ENCODE results near the gene RAET1L.

Gene RAET1L

DNA sequence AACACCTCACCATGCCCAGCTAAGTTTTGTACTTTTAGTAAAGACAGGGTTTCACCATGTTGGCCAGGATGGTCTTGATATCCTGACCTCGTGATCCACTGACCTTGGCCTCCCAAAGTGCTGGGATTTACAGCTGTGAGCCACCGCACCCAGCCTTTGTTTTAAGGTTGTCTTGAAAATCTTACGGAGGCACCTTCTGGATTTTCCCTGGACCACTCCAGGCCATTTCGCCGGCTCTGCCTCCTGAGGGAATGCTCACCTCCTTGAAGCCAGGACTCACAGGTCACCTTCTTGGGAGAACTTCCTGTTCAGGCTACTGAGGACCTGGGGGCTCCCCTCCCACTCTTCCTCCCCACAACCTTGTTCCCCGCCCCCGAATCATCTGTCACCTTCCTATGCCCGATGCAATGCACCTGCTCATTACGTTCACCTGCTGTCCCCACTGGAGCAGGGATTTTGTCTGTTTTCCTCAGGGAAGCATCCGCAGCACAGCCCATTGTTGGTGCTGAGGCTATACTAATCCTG lies 19.4 kb upstream of the RAET1L start:
- Histone ChIP-seq H3K4me3 (ENCODE audit: low read depth, low read length) (no peak overlapping the region), H3K36me3 (ENCODE audit: control insufficient read depth, insufficient read depth, low read length) (no peaks in the 10 kb centered on the region), H3K9ac (ENCODE audit: low read length) (no peak overlapping the region), H3K27me3 (ENCODE audit: control insufficient read depth, insufficient read depth, low read length) (peaks cover 47% of the 10 kb centered on the region), H3K9me3 (ENCODE audit: control insufficient read depth, insufficient read depth, low read depth, low read length) (no peaks in the 10 kb centered on the region), H3K27ac (ENCODE audit: low read depth, low read length) (no peak overlapping the region), H3K4me1 (ENCODE audit: control insufficient read depth, insufficient read depth, low read length) (no peaks in the 10 kb centered on the region)

DNA sequence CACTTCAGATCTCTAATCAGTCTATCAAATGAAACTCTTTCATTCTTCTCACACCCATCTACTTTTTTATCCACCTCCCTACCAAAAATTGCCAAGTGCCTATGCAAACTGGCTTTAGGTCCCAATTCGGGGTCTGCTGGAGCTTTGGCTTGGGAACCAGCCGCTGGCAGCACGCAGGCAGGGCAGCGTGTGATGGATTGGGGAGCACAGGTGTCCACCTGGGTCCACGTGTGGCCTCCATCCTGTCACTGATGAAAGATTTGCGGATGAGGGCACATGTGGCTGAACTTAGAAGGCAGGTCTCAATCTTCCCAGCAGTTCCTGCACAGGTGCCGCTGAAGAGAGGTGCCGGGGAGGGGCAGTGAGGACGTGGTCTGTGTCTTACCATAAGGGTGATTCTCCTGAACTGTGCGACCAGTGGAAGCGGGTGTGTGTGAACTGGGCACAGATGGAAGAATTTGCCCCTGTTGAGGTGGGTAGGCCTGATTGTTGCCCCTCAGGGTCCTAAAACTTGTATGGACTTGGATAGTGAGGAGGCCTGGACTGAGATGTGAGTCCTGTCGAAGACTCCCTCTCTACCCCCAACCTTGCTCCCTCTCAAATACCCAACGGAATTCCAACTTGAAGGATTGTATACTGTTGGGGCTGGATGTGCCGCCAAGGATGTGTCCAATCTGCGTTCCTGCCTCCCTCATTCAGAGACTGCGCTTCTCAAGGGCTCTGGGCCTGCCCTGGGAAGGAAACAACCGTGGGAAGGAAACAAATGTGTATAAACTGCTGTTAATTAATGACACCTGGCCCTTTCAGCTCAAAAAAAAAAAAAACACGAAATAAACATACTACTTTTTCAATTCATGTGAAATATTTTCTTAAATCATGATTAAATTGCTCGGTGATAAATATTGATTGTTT lies 18.4 kb upstream of the RAET1L start:
- Histone ChIP-seq H3K4me3 (ENCODE audit: low read depth, low read length) (no peak overlapping the region), H3K9ac (ENCODE audit: low read length) (no peak overlapping the region), H3K36me3 (ENCODE audit: control insufficient read depth, insufficient read depth, low read length) (no peaks in the 10 kb centered on the region), H3K4me1 (ENCODE audit: control insufficient read depth, insufficient read depth, low read length) (no peaks in the 10 kb centered on the region), H3K9me3 (ENCODE audit: control insufficient read depth, insufficient read depth, low read depth, low read length) (no peaks in the 10 kb centered on the region), H3K27ac (ENCODE audit: low read depth, low read length) (no peak overlapping the region), H3K27me3 (ENCODE audit: control insufficient read depth, insufficient read depth, low read length) (peaks cover 56% of the 10 kb centered on the region)

DNA sequence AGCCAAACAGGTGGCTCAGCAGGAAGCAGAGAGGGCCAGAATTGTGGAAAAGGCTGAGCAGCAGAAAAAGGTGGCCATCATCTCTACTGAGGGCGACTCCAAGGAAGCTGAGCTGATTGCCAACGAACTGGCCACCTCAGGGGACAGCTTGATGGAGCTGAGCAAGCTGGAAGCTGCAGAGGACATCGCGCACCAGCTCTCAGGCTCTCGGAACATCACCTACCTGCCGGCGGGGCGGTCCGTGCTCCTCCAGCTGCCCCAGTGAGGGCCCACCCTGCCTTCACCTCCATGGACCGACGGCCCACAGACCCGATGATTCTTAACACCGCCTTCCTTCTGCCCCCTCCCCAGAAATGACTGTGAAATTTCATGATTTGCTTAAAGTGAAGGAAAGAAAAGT lies 17.8 kb upstream of the RAET1L start:
- no peak overlapping the region for H3K27ac ChIP-seq (ENCODE audit: low read depth, low read length)
- H3K9me3 ChIP-seq (ENCODE audit: control insufficient read depth, insufficient read depth, low read depth, low read length) = no peaks in the 10 kb centered on the region
- peaks cover 61% of the 10 kb centered on the region for H3K27me3 ChIP-seq (ENCODE audit: control insufficient read depth, insufficient read depth, low read length)
- H3K4me1 ChIP-seq (ENCODE audit: control insufficient read depth, insufficient read depth, low read length) = no peaks in the 10 kb centered on the region; the same call in 1 of the 2 replicates
- no peaks in the 10 kb centered on the region for H3K36me3 ChIP-seq (ENCODE audit: control insufficient read depth, insufficient read depth, low read length)
- H3K9ac ChIP-seq (ENCODE audit: low read length) = no peak overlapping the region
- H3K4me3 ChIP-seq (ENCODE audit: low read depth, low read length) = no peak overlapping the region

DNA sequence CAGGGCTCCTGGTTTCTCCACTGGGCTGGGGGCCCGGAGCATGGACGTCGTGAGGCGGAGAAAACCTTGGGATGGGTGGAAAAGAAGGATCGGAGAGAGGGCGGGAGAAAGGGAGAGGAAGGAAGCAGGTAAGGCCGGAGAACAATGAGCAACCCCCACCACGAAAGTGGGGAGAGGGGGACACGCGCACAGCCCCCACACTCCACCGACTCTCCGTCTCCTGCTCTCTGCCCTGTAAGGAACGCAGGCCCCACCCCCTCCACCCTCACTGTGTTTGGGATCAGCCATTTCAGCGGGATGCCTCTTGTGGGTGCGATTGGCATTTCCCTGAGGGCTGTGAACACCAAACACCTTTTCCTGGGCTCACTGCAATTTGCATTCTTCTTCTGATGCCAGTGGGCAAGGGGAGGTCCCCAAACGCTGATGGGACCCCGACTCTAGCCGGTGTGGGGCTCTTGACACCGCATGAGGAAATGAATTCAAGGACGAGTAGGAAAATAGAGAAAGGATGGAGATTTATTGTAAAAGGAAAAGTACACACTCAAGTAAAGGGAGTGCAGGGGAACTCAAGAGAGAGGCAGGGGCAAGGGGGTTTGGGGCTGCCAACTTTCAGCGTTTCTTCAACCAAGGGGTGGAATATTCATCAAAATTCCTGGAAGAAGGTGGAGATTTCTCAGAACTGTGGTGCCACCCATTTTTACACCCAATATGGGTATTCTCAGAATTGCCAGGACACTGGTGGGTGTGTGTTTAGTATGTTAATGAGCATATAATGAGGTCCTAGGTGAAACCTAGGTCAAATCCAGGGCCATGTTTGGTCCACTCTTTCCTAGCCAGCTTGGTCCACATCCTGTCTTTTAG lies 13.1 kb upstream of the RAET1L start:
- Histone ChIP-seq H3K27me3 (ENCODE audit: control insufficient read depth, insufficient read depth, low read length) (peaks cover 98% of the 10 kb centered on the region), H3K9me3 (ENCODE audit: control insufficient read depth, insufficient read depth, low read depth, low read length) (no peaks in the 10 kb centered on the region), H3K4me1 (ENCODE audit: control insufficient read depth, insufficient read depth, low read length) (no peaks in the 10 kb centered on the region; the same call in 1 of the 2 replicates), H3K36me3 (ENCODE audit: control insufficient read depth, insufficient read depth, low read length) (no peaks in the 10 kb centered on the region), H3K9ac (ENCODE audit: low read length) (no peak overlapping the region), H3K27ac (ENCODE audit: low read depth, low read length) (no peak overlapping the region), H3K4me3 (ENCODE audit: low read depth, low read length) (peak overlapping the region; percentile 52)

DNA sequence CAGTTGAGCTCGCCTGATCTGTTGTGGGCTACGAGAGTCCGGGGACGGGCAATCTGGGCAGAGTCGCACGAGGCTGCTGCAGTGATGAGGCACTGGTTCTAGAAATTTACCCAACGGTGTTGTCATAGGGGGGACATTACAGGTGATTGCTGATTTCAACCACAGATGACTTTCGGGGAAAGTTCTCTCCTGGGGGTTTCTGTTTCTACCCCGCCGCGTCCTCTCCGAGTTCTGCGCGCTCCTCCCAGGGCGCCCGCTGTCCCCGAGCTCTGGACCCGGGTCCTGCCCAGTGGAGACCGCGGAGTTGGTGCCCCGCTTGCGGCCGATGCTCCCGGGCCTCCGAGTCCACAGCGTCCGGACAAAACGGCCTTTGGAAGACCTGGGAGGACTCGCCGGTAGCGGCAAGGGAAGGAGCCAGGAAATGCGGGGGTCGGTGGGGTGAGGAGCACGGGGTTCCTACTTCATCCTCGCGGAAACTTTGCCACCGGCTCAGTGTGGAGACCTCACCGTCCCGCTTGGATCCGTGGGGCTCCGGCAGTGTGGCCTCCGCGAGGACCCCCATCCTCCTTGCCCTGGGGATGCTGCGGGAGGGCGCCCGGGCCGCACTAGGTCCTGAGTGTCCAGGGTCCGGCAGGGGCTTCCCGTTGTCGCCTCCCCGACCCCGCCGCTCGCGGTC lies 12.3 kb upstream of the RAET1L start:
- no peak overlapping the region for H3K9ac ChIP-seq (ENCODE audit: low read length)
- H3K4me3 ChIP-seq (ENCODE audit: low read depth, low read length) = peak overlapping the region; percentile 52
- H3K9me3 ChIP-seq (ENCODE audit: control insufficient read depth, insufficient read depth, low read depth, low read length) = no peaks in the 10 kb centered on the region
- no peak overlapping the region for H3K27ac ChIP-seq (ENCODE audit: low read depth, low read length)
- H3K36me3 ChIP-seq (ENCODE audit: control insufficient read depth, insufficient read depth, low read length) = no peaks in the 10 kb centered on the region
- H3K27me3 ChIP-seq (ENCODE audit: control insufficient read depth, insufficient read depth, low read length) = peaks cover 98% of the 10 kb centered on the region
- no peaks in the 10 kb centered on the region; the same call in 1 of the 2 replicates for H3K4me1 ChIP-seq (ENCODE audit: control insufficient read depth, insufficient read depth, low read length)

DNA sequence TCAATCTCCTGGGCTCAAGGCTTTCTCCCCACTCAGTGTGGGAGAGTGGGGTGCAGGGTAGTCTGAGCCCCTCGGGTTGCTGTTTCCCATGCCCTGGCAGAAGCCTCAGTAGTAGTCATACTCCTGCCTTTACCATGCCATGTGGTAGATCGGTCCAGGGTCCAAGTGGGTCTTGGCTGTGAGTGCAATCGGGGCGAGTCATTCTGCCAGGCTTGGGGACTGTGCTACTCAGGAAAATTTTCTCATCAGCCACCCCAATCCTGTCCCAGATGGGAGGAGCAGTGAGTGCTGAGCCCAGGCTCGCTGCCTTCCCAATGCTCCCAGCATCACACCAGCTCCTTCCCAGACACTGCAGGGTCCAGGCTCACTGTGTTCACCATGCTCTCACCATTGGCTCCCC lies 10.7 kb upstream of the RAET1L start:
- no peaks in the 10 kb centered on the region for H3K36me3 ChIP-seq (ENCODE audit: control insufficient read depth, insufficient read depth, low read length)
- no peak overlapping the region for H3K9ac ChIP-seq (ENCODE audit: low read length)
- no peak overlapping the region for H3K27ac ChIP-seq (ENCODE audit: low read depth, low read length)
- H3K9me3 ChIP-seq (ENCODE audit: control insufficient read depth, insufficient read depth, low read depth, low read length) = no peaks in the 10 kb centered on the region
- no peak overlapping the region for H3K4me3 ChIP-seq (ENCODE audit: low read depth, low read length)
- H3K4me1 ChIP-seq (ENCODE audit: control insufficient read depth, insufficient read depth, low read length) = no peaks in the 10 kb centered on the region; the same call in 1 of the 2 replicates
- H3K27me3 ChIP-seq (ENCODE audit: control insufficient read depth, insufficient read depth, low read length) = peaks cover 95% of the 10 kb centered on the region

DNA sequence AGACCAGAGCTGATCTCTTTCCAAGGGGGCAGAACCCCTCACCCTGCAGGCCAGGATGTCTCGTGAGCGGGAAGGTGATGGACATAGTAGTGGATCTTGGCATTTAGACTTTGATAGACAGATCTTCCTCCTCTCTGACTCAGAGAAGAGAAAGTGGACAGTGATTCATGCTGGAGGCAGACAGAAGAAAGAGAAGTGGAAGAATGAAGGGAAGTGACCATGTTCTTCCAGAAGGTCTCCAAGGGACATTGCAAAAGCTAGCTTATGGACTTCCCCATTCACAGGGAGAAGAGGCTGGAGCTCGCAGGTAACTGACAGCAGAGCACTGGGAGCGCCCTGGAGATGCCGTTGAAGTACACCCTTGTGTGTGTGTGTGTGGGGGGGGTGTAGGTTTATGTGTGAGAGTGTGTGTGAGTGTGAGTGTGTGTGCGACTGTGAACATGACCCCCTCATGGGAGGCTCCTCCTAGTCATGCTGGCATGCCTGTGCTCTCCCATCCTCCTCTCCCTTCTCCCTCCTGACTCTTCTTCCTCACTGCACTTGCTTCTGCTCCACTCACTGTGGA lies 8.0 kb upstream of the RAET1L start:
- H3K27me3 ChIP-seq (ENCODE audit: control insufficient read depth, insufficient read depth, low read length) = peaks cover 93% of the 10 kb centered on the region
- H3K9me3 ChIP-seq (ENCODE audit: control insufficient read depth, insufficient read depth, low read depth, low read length) = no peaks in the 10 kb centered on the region
- H3K4me3 ChIP-seq (ENCODE audit: low read depth, low read length) = no peak overlapping the region
- H3K36me3 ChIP-seq (ENCODE audit: control insufficient read depth, insufficient read depth, low read length) = no peaks in the 10 kb centered on the region
- H3K4me1 ChIP-seq (ENCODE audit: control insufficient read depth, insufficient read depth, low read length) = no peaks in the 10 kb centered on the region; the same call in 1 of the 2 replicates
- H3K27ac ChIP-seq (ENCODE audit: low read depth, low read length) = no peak overlapping the region
- no peak overlapping the region for H3K9ac ChIP-seq (ENCODE audit: low read length)

DNA sequence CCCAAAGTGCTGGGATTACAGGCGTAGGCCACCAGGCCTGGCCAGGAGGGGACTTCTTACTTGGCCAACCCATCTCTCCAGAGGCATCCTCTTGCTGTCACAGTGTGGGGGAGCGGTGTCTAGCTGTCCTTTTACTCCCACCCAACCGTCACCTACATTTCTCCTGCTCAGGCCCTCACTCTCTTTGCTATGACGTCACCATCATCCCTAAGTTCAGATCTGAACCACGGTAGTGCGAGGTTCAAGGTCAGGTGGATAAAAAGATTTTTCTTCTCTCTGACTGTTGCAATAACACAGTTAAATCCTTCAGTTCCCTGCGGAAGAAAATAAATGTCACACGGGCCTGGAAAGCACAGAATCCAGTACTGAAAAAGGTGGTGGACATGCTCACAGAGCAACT lies 7.3 kb upstream of the RAET1L start:
- H3K4me1 ChIP-seq (ENCODE audit: control insufficient read depth, insufficient read depth, low read length) = no peaks in the 10 kb centered on the region
- H3K9ac ChIP-seq (ENCODE audit: low read length) = no peak overlapping the region
- H3K27ac ChIP-seq (ENCODE audit: low read depth, low read length) = no peak overlapping the region
- no peaks in the 10 kb centered on the region for H3K9me3 ChIP-seq (ENCODE audit: control insufficient read depth, insufficient read depth, low read depth, low read length)
- H3K36me3 ChIP-seq (ENCODE audit: control insufficient read depth, insufficient read depth, low read length) = no peaks in the 10 kb centered on the region
- no peak overlapping the region for H3K4me3 ChIP-seq (ENCODE audit: low read depth, low read length)
- H3K27me3 ChIP-seq (ENCODE audit: control insufficient read depth, insufficient read depth, low read length) = peaks cover 93% of the 10 kb centered on the region

DNA sequence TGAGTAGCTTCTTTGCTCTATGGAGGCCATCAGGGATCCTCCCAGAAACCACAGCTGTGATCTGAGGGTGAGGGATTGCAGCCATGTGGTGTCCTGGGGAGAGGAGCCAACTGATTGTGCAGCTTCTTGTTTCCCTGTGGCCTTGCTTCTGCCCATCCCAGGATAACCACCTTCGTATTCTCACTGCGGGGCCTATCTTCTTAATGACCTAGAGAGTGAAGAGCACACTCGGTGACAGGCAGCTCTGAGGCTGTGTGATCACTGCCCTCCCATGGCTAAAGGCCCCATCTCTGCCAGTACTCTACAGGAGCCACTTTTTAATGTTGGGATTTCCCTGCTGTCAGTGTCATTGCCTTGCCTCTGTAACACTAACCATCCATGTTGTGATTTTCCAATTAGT lies 5.3 kb upstream of the RAET1L start:
- peaks cover 93% of the 10 kb centered on the region for H3K27me3 ChIP-seq (ENCODE audit: control insufficient read depth, insufficient read depth, low read length)

DNA sequence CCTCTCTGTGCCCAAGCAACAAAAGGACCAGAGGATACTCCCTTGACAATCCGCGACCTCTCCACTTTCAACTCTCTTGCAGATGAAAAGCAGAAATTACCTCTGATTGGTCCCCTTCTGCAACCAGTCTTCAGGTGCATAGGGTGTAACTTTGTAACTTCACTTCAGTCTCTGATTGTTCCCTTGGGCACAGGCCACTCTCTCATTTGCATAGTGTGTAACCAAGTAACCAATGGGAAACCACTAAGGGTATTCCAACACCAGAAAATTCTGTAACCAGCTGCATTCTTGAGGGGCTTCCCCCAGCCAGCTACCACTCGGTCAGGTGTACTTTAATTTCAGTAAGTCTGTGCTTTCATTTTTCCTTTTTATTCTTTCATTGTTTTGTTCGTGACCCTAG lies 4.4 kb upstream of the RAET1L start:
- no peak overlapping the region for H3K9ac ChIP-seq (ENCODE audit: low read length)
- H3K4me1 ChIP-seq (ENCODE audit: control insufficient read depth, insufficient read depth, low read length) = peaks cover 7% of the 10 kb centered on the region; the same call in 1 of the 2 replicates
- no peak overlapping the region for H3K27ac ChIP-seq (ENCODE audit: low read depth, low read length)
- no peak overlapping the region for H3K4me3 ChIP-seq (ENCODE audit: low read depth, low read length)
- H3K27me3 ChIP-seq (ENCODE audit: control insufficient read depth, insufficient read depth, low read length) = peaks cover 93% of the 10 kb centered on the region
- no peaks in the 10 kb centered on the region for H3K9me3 ChIP-seq (ENCODE audit: control insufficient read depth, insufficient read depth, low read depth, low read length)
- H3K36me3 ChIP-seq (ENCODE audit: control insufficient read depth, insufficient read depth, low read length) = no peaks in the 10 kb centered on the region

More for the DNA sequence above, 5.3 kb upstream of the RAET1L start:
- Histone ChIP-seq H3K9me3 (ENCODE audit: control insufficient read depth, insufficient read depth, low read depth, low read length) (no peaks in the 10 kb centered on the region), H3K9ac (ENCODE audit: low read length) (no peak overlapping the region), H3K4me1 (ENCODE audit: control insufficient read depth, insufficient read depth, low read length) (peaks cover under 1% of the 10 kb centered on the region; the same call in 1 of the 2 replicates), H3K27ac (ENCODE audit: low read depth, low read length) (no peak overlapping the region), H3K4me3 (ENCODE audit: low read depth, low read length) (no peak overlapping the region), H3K36me3 (ENCODE audit: control insufficient read depth, insufficient read depth, low read length) (no peaks in the 10 kb centered on the region)
